ENCODE results near the gene APOA5.

- TF ChIP-seq CTCF (IDR thresholded peaks at IDR 0.05; ENCODE audit: insufficient read depth, low read length, poor library complexity, severe bottlenecking) (no peak), EZH2phosphoT487 (conservative IDR thresholded peaks at IDR 0.05; ENCODE audit: low read length) (no peak)
These were observed 37.2 kb upstream of the APOA5 start for GRCh38 chr11:116828632-116829524.
